Measurements from ENCODE around the gene IGLL1. TPM values are rescaled to one million over a fixed set of nuclear protein-coding genes. Genes with fewer than 3 reads are reported as not detected.

Gene IGLL1
- total RNA-seq, 1 donor from 2014 or later, result not detected

- DNase-seq (ENCODE audit: extremely low read depth, low read depth, low spot score), result no peak
Observed at GRCh38 chr22:23530766-23531282, 49.3 kb downstream of the IGLL1 start.

- no peak for DNase-seq (ENCODE audit: extremely low read depth, low read depth, low spot score)
Observed at GRCh38 chr22:23530106-23530505, 50.0 kb downstream of the IGLL1 start.

DNA sequence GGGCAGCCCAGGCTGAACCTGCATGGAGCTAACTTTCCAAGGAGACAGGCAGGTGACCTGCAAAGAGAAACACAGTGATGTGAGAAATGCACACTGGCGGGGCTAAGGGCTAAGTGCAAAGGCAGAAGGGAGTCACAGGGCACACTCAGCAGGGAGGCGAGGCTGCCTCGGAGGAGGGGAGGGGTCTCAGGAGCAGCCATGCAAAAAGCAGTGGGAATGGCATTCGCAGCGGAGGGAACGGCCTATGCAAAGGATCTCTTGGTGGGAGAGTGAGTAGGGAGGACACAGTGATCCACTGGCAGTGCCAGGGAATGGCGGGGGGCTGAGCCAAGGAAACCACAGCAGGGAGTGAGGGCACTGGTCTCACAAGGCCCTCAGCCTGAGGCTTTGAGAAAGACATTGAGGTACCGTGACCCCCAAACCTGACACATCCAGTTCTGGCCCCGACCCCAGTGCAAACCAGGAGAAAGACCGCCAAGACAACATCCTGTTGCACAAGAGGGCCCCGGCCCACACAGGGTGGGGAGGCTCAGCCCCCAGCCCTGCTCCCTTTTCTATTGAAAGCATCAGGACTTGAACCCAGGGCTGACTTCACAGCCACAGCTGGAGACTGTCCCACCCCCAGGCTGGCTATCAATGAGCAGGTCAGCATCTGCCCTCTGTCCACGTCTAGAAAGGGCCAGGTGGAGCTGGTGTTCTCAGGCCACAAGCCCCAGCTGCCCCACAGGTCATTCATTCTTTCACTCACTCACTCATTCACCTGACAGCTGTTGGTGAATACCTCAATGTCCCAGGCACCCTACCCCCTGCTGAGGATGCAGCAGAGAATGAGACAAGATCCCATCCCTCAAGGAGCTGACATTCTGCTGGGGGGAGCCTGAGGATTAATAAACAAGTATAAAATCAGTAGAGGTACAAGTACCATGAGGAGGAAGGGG lies 50.7 kb downstream of the IGLL1 start:
- DNase-seq (ENCODE audit: extremely low read depth, low read depth, low spot score), result no peak

DNA sequence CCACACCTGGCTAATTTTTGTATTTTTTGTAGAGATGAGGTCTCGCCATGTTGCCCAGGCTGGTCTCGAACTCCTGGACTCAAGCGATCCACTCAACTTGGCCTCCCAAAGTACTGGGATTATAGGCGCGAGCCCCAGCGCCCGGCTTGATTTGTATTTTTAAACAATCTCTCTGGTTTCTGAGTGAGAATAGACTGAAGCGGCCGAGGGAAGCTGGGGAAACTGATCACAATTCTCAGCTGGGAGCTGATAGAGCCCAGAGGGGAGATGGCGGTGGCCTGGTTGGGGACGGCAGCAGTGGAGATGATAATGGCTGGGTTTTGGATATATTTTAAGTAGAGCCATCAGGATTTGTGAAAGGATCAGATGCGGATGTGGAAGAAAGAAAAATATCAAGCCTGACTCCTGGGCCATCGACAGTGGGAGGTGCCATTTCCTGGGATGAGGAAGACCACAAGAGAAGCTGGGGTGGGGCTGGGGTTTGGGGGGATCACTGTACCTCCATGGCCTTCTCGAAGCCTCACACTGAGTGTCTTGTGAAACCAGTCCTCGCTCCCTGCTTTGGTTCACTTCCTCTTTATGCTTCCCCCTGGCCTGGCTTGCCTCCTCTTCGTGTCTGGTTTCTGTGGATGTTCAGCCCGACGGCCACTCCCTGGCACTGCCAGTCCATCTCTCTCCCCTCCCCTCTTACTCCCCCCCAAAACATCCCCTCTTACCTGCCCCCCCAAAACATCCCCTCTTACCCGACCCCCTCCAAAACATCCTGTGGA lies 51.9 kb downstream of the IGLL1 start:
- no peak for DNase-seq (ENCODE audit: extremely low read depth, low read depth, low spot score)

- DNase-seq (ENCODE audit: extremely low read depth, low read depth, low spot score), result no peak
Observed at GRCh38 chr22:23526596-23527316, 53.3 kb downstream of the IGLL1 start.

- no peak for DNase-seq (ENCODE audit: extremely low read depth, low read depth, low spot score)
Observed at GRCh38 chr22:23525510-23525909, 54.6 kb downstream of the IGLL1 start.

DNA sequence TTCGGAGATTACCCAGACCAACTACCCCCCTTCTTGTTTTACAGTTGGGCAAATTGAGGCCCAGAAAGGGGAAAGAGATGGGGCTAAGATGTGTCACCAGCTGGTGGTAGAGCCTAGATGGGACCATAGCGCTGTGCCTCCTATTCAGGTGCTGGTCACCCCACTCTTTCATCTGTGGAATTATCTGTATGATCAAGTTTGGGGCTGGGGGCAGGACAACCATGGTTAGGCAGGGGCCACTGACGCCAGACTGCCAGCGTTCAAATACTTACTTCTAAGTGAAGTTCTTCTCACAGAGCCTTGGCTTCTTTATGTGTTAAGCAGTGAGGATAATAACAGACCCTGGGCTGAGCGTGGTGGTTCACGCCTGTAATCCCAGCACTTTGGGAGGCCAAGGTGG lies 55.9 kb downstream of the IGLL1 start:
- DNase-seq (ENCODE audit: extremely low read depth, low read depth, low spot score), result no peak

DNA sequence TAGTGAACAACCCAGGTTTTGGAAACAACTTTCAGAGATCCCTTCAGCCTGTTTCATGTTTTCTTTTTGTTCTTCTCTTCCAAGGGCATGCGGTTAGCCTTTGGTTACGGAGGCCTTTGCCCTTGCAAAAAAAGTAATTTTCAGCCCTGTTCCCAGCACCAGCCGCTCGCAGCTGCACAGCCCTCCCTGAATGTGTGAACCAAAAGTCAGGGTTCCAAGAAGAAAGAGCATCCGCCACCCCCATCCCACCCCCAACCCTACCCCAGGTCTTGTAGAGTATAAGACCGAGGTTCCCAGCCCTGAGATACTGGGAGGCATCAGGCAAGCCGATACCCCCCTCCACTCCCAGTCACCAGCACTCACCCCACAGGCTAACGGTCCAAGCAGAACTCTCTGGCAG lies 56.4 kb downstream of the IGLL1 start:
- DNase-seq (ENCODE audit: extremely low read depth, low read depth, low spot score), result no peak

Other genes with a start within 250 kb of the IGLL1 start
- not detected in 2 replicates for gene DRICH1, start 52.0 kb upstream of the IGLL1 start, total RNA-seq
- gene RGL4, start 110.7 kb upstream of the IGLL1 start, total RNA-seq, result not detected in 2 replicates
- 3.6 and 6.0 TPM in 2 replicates for gene ZNF70, start 170.8 kb upstream of the IGLL1 start, total RNA-seq
- gene VPREB3, start 174.1 kb upstream of the IGLL1 start, total RNA-seq, result not detected in 2 replicates
- 0.41 TPM in 1 of 2 replicates, not detected in the other for gene C22orf15, start 182.7 kb upstream of the IGLL1 start, total RNA-seq
- gene CHCHD10, start 187.7 kb upstream of the IGLL1 start, total RNA-seq, result 15.2 and 24.3 TPM in 2 replicates
- gene MMP11, start 192.6 kb upstream of the IGLL1 start, total RNA-seq, result 17.9 and 21.2 TPM in 2 replicates
- gene SMARCB1, start 206.7 kb upstream of the IGLL1 start, total RNA-seq, result 113 and 126 TPM in 2 replicates